HUES64 (cell line): Measurements from ENCODE around the gene CCL22.

Source experiments
- H3K27ac ChIP-seq: 2 replicates; pipeline ENCODE4 v1.7.0; 2013; ENCODE audit warnings: low read depth, low read length, inconsistent platforms
- H3K27me3 ChIP-seq: 2 replicates; pipeline ENCODE4 v1.6.1; 2013; ENCODE audit warnings: mild to moderate bottlenecking, low read length; ENCODE audit not compliant: insufficient read depth
- H3K36me3 ChIP-seq: 2 replicates; pipeline ENCODE4 v1.6.1; 2013; ENCODE audit warnings: mild to moderate bottlenecking, low read length; ENCODE audit not compliant: insufficient read depth
- H3K4me1 ChIP-seq: 2 replicates; pipeline ENCODE4 v1.6.1; 2013; ENCODE audit warnings: mild to moderate bottlenecking, low read length, moderate library complexity; ENCODE audit not compliant: insufficient read depth
- H3K4me3 ChIP-seq: 2 replicates; pipeline ENCODE4 v1.5.1; 2013; ENCODE audit warnings: mild to moderate bottlenecking, low read length, moderate library complexity
- H3K9ac ChIP-seq: 2 replicates; pipeline ENCODE4 v1.6.1; 2013; ENCODE audit warnings: mild to moderate bottlenecking, low read depth, low read length
- H3K9me3 ChIP-seq: 2 replicates; pipeline ENCODE4 v1.6.1; 2013; ENCODE audit warnings: low read depth, low read length; ENCODE audit not compliant: insufficient read depth
- WGBS: fragments of 150-250, 120-280 bp; methylation state at CpG from one replicate; pipeline ENCODE4 v1.1.7; 2013; ENCODE audit warnings: missing lambda C conversion rate; 5-methylcytosine and 5-hydroxymethylcytosine counted together

Gene CCL22

GRCh38 chr16:57401943-57402640 is 43.5 kb downstream of the CCL22 start:
- H3K4me1 ChIP-seq = no peaks in the 10 kb centered on the region

GRCh38 chr16:57403965-57404817 is 45.6 kb downstream of the CCL22 start, which contains the start of gene CCL17:
Gene CCL17 (plus strand): TSS chr16:57404767. CDS start chr16:57413933, 9,166 bp downstream.
- no peak within 1 kb of the TSS for H3K27ac ChIP-seq
- H3K9ac ChIP-seq = no peak within 1 kb of the TSS
- no peaks in the 10 kb centered on the region for H3K9me3 ChIP-seq
- 83% methylated on average over 17 of the region's 17 CpGs for WGBS
- H3K27me3 ChIP-seq = no peaks in the 10 kb centered on the region
- no peaks in the 10 kb centered on the region for H3K4me1 ChIP-seq
- H3K4me3 ChIP-seq = no peak within 1 kb of the TSS
- H3K36me3 ChIP-seq = no peaks in the 10 kb centered on the region

More at GRCh38 chr16:57401943-57402640, 43.5 kb downstream of the CCL22 start:
- WGBS = 57% methylated on average over 7 of the region's 7 CpGs
- no peak overlapping the region for H3K9ac ChIP-seq
- no peak overlapping the region for H3K27ac ChIP-seq
- H3K36me3 ChIP-seq = no peaks in the 10 kb centered on the region
- no peak overlapping the region for H3K4me3 ChIP-seq
- no peaks in the 10 kb centered on the region for H3K27me3 ChIP-seq
- H3K9me3 ChIP-seq = no peaks in the 10 kb centered on the region

- Histone ChIP-seq H3K36me3 (no peaks in the 10 kb centered on the region), H3K4me3 (no peak overlapping the region), H3K27ac (no peak overlapping the region), H3K9me3 (no peaks in the 10 kb centered on the region), H3K9ac (no peak overlapping the region), H3K4me1 (no peaks in the 10 kb centered on the region), H3K27me3 (no peaks in the 10 kb centered on the region)
- 83% methylated on average over 3 of the region's 3 CpGs for WGBS
Observed at GRCh38 chr16:57405097-57405496, 46.5 kb downstream of the CCL22 start.

GRCh38 chr16:57406881-57407280 is 48.3 kb downstream of the CCL22 start:
- H3K4me1 ChIP-seq = no peaks in the 10 kb centered on the region
- no peaks in the 10 kb centered on the region for H3K27me3 ChIP-seq
- H3K9me3 ChIP-seq = no peaks in the 10 kb centered on the region
- no peak overlapping the region for H3K4me3 ChIP-seq
- H3K9ac ChIP-seq = no peak overlapping the region
- H3K36me3 ChIP-seq = no peaks in the 10 kb centered on the region
- no peak overlapping the region for H3K27ac ChIP-seq
- WGBS = 85% methylated on average over 2 of the region's 2 CpGs

GRCh38 chr16:57407521-57408353 is 49.2 kb downstream of the CCL22 start:
- no peaks in the 10 kb centered on the region for H3K9me3 ChIP-seq
- no peaks in the 10 kb centered on the region for H3K4me1 ChIP-seq
- no peak overlapping the region for H3K4me3 ChIP-seq
- H3K27ac ChIP-seq = no peak overlapping the region
- no peaks in the 10 kb centered on the region for H3K36me3 ChIP-seq
- 87% methylated on average over 5 of the region's 5 CpGs for WGBS
- no peaks in the 10 kb centered on the region for H3K27me3 ChIP-seq
- no peak overlapping the region for H3K9ac ChIP-seq

- no peak overlapping the region for H3K27ac ChIP-seq
- 91% methylated on average over 5 of the region's 5 CpGs for WGBS
- no peak overlapping the region for H3K9ac ChIP-seq
- H3K4me1 ChIP-seq = no peaks in the 10 kb centered on the region
- no peak overlapping the region for H3K4me3 ChIP-seq
- H3K9me3 ChIP-seq = no peaks in the 10 kb centered on the region
- no peaks in the 10 kb centered on the region for H3K27me3 ChIP-seq
- H3K36me3 ChIP-seq = no peaks in the 10 kb centered on the region
Observed at GRCh38 chr16:57409065-57409464, 50.5 kb downstream of the CCL22 start.

- Histone ChIP-seq H3K36me3 (no peaks in the 10 kb centered on the region), H3K9ac (no peak overlapping the region), H3K4me3 (no peak overlapping the region), H3K27ac (no peak overlapping the region), H3K27me3 (no peaks in the 10 kb centered on the region), H3K9me3 (no peaks in the 10 kb centered on the region), H3K4me1 (no peaks in the 10 kb centered on the region)
- 64% methylated on average over 14 of the region's 14 CpGs for WGBS
Observed at GRCh38 chr16:57409870-57410587, 51.4 kb downstream of the CCL22 start.

- H3K27me3 ChIP-seq = no peaks in the 10 kb centered on the region
- 89% methylated on average over 12 of the region's 12 CpGs for WGBS
- H3K9me3 ChIP-seq = no peaks in the 10 kb centered on the region
- no peak overlapping the region for H3K9ac ChIP-seq
- H3K4me3 ChIP-seq = no peak overlapping the region
- H3K36me3 ChIP-seq = no peaks in the 10 kb centered on the region
- 0 out of 2 replicates have a peak, but pooled peaks cover under 1% of the 10 kb centered on the region for H3K4me1 ChIP-seq
- H3K27ac ChIP-seq = no peak overlapping the region
Observed at GRCh38 chr16:57411362-57411976, 52.9 kb downstream of the CCL22 start.

GRCh38 chr16:57412584-57412983 is 54.0 kb downstream of the CCL22 start:
- no peak overlapping the region for H3K4me3 ChIP-seq
- H3K9ac ChIP-seq = no peak overlapping the region
- H3K27ac ChIP-seq = no peak overlapping the region
- WGBS = 93% methylated on average over 9 of the region's 9 CpGs
- H3K9me3 ChIP-seq = no peaks in the 10 kb centered on the region
- H3K4me1 ChIP-seq = peaks cover 3% of the 10 kb centered on the region; the same call in 1 of the 2 replicates
- no peaks in the 10 kb centered on the region for H3K27me3 ChIP-seq
- H3K36me3 ChIP-seq = no peaks in the 10 kb centered on the region

- peaks cover 3% of the 10 kb centered on the region; the same call in 1 of the 2 replicates for H3K4me1 ChIP-seq
- no peak overlapping the region for H3K4me3 ChIP-seq
- H3K9me3 ChIP-seq = no peaks in the 10 kb centered on the region
- no peak overlapping the region for H3K27ac ChIP-seq
- 97% methylated on average over 5 of the region's 5 CpGs for WGBS
- no peaks in the 10 kb centered on the region for H3K27me3 ChIP-seq
- no peaks in the 10 kb centered on the region for H3K36me3 ChIP-seq
- no peak overlapping the region for H3K9ac ChIP-seq
Observed at GRCh38 chr16:57413301-57413730, 54.7 kb downstream of the CCL22 start.
